ENCODE data around the gene LIG3. TPM values are rescaled to one million over a fixed set of nuclear protein-coding genes. Genes with fewer than 3 reads are reported as not detected.
"Not testable (repeated sequence)": the region's sequence is repeated elsewhere in the genome, so short reads cannot be mapped to it uniquely, and the experiment has no call there.

The LIG3 gene
- 18.8 TPM for total RNA-seq
- 7.6 TPM for polyA plus RNA-seq
- long read RNA-seq, donor 1, result 0 reads
- long read RNA-seq, donor 2, result 0 reads
- long read RNA-seq, donor 3, partial matches to known transcripts, result 16 of 18 reads
- long read RNA-seq, donor 3, other reads (novel, unspliced or antisense), result 0 of 18 reads
- long read RNA-seq, donor 4, full-length matches to known transcripts, result 1 of 1 reads
- long read RNA-seq, donor 4, partial matches to known transcripts, result 0 of 1 reads
- long read RNA-seq, donor 4, other reads (novel, unspliced or antisense), result 0 of 1 reads
- long read RNA-seq, donor 5, full-length matches to known transcripts, result 5 of 5 reads
- long read RNA-seq, donor 5, partial matches to known transcripts, result 0 of 5 reads
- long read RNA-seq, donor 5, other reads (novel, unspliced or antisense), result 0 of 5 reads
- long read RNA-seq, donor 6, full-length matches to known transcripts, result 1 of 1 reads
- long read RNA-seq, donor 6, partial matches to known transcripts, result 0 of 1 reads
- long read RNA-seq, donor 6, other reads (novel, unspliced or antisense), result 0 of 1 reads
- long read RNA-seq, donor 7, full-length matches to known transcripts, result 4 of 4 reads
- long read RNA-seq, donor 7, partial matches to known transcripts, result 0 of 4 reads
- long read RNA-seq, donor 7, other reads (novel, unspliced or antisense), result 0 of 4 reads
- long read RNA-seq, donor 8, full-length matches to known transcripts, result 3 of 3 reads
- long read RNA-seq, donor 8, partial matches to known transcripts, result 0 of 3 reads
- long read RNA-seq, donor 8, other reads (novel, unspliced or antisense), result 0 of 3 reads
- long read RNA-seq, donor 9, full-length matches to known transcripts, result 1 of 1 reads
- long read RNA-seq, donor 9, partial matches to known transcripts, result 0 of 1 reads
- long read RNA-seq, donor 9, other reads (novel, unspliced or antisense), result 0 of 1 reads
- long read RNA-seq, donor 10, partial matches to known transcripts, result 0 of 2 reads
- long read RNA-seq, donor 10, other reads (novel, unspliced or antisense), result 0 of 2 reads

DNA sequence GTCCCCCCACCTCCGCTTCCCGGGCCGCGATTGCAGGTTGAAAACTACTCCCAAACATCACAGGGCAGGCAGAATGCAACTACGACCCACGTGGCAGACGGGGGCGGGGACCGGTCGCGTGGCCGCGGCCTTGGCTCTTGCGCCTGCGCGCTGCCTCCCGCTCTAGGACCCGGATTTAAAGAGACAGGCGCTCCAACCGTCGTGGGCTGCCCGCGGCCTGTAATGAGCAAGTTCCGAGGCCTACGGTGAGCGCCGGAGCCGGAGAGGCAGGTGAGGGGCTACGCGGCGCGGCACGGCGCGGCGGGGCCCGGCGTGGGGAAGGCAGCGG lies at the start of gene LIG3:
Gene LIG3, plus strand, starts transcription at position 160 of the 328 bp plus-strand sequence. CDS start 2,494 bp downstream, outside the sequence.
- under 1% methylated on average over 39 of the region's 39 CpGs for WGBS
- DNase-seq (ENCODE audit: low read depth in 6 of 9, low spot score in 9 of 9), result peak; percentile 81 to 96 (median 88)
- Histone ChIP-seq H3K27ac (ENCODE audit: low read depth in 1 of 2, low read length in 1 of 2) (peak within 1 kb of the TSS; percentile 91 to 93), H3K9me3 (ENCODE audit: control insufficient read depth in 2 of 2, insufficient read depth in 1 of 2, low read length in 1 of 2) (no peaks in the 10 kb centered on the region), H3K27me3 (ENCODE audit: control insufficient read depth in 2 of 2, insufficient read depth in 1 of 2, low read length in 1 of 2) (no peaks in the 10 kb centered on the region), H3K4me1 (ENCODE audit: control insufficient read depth in 2 of 2, insufficient read depth in 2 of 2, low read length in 2 of 2) (peaks cover 0 to 14% of the 10 kb centered on the region in 2 donors), H3K36me3 (ENCODE audit: control insufficient read depth in 2 of 2, insufficient read depth in 2 of 2, low read length in 1 of 2) (peaks cover 0 to 6% of the 10 kb centered on the region in 2 donors), H3K4me3 (ENCODE audit: low read length in 2 of 2) (peak within 1 kb of the TSS; percentile 78 to 96)

DNA sequence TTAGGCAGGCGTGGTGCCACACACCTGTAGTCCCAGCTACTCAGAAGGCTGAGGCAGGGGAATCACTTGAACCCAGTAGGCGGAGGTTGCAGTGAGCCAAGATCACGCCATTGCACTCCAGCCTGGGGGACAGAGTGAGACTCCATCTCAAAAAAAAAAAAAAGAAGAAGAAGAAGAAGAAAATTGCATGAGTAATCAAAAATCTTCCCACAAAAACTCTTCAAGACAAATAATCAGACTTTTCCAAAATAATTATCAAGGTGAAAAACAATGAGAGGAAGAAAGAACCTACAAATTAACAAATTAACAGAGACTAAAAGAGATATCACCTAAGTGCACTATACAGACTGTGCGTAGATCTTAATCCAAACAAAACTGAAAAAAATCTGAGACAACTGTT lies 29.5 kb upstream of the LIG3 start:
- WGBS, result 96% methylated on average over 4 of the region's 4 CpGs

DNA sequence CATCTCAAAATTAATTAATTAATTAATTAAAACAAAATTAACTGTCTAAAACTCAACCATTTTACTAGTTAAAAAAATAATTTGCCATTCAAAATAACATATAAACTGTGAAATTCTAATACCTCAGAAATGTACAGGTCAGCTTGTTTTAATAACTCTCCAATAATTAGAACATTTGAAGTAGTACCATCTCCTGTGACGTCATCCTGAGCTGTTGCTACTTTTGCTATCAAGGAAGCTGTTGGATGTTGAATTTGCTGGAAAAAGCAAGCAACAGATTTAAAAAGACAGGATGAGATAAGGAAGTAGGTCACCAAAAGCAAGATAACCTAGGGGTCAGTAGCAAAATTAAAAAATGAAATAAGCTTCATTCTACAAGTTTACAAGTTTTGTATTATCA lies 21.9 kb upstream of the LIG3 start:
- DNase-seq (ENCODE audit: low read depth in 6 of 9, low spot score in 9 of 9), result no peak
- Histone ChIP-seq H3K27me3 (ENCODE audit: control insufficient read depth in 2 of 2, insufficient read depth in 1 of 2, low read length in 1 of 2) (peaks cover 3 to 6% of the 10 kb centered on the region in 2 donors), H3K27ac (ENCODE audit: low read depth in 1 of 2, low read length in 1 of 2) (no peak overlapping the region), H3K4me3 (ENCODE audit: low read length in 2 of 2) (no peak overlapping the region), H3K4me1 (ENCODE audit: control insufficient read depth in 2 of 2, insufficient read depth in 2 of 2, low read length in 2 of 2) (peaks cover 7 to 8% of the 10 kb centered on the region in 2 donors), H3K36me3 (ENCODE audit: control insufficient read depth in 2 of 2, insufficient read depth in 2 of 2, low read length in 1 of 2) (no peaks in the 10 kb centered on the region), H3K9me3 (ENCODE audit: control insufficient read depth in 2 of 2, insufficient read depth in 1 of 2, low read length in 1 of 2) (no peaks in the 10 kb centered on the region)
- WGBS, result 95% methylated on average over 1 of the region's 1 CpG

More for the DNA sequence above, 29.5 kb upstream of the LIG3 start:
- DNase-seq (ENCODE audit: low read depth in 6 of 9, low spot score in 9 of 9); H3K36me3 ChIP-seq (ENCODE audit: control insufficient read depth in 2 of 2, insufficient read depth in 2 of 2, low read length in 1 of 2); H3K4me3 ChIP-seq (ENCODE audit: low read length in 2 of 2); H3K27ac ChIP-seq (ENCODE audit: low read depth in 1 of 2, low read length in 1 of 2); H3K27me3 ChIP-seq (ENCODE audit: control insufficient read depth in 2 of 2, insufficient read depth in 1 of 2, low read length in 1 of 2); H3K4me1 ChIP-seq (ENCODE audit: control insufficient read depth in 2 of 2, insufficient read depth in 2 of 2, low read length in 2 of 2); H3K9me3 ChIP-seq (ENCODE audit: control insufficient read depth in 2 of 2, insufficient read depth in 1 of 2, low read length in 1 of 2): not testable (repeated sequence)

DNA sequence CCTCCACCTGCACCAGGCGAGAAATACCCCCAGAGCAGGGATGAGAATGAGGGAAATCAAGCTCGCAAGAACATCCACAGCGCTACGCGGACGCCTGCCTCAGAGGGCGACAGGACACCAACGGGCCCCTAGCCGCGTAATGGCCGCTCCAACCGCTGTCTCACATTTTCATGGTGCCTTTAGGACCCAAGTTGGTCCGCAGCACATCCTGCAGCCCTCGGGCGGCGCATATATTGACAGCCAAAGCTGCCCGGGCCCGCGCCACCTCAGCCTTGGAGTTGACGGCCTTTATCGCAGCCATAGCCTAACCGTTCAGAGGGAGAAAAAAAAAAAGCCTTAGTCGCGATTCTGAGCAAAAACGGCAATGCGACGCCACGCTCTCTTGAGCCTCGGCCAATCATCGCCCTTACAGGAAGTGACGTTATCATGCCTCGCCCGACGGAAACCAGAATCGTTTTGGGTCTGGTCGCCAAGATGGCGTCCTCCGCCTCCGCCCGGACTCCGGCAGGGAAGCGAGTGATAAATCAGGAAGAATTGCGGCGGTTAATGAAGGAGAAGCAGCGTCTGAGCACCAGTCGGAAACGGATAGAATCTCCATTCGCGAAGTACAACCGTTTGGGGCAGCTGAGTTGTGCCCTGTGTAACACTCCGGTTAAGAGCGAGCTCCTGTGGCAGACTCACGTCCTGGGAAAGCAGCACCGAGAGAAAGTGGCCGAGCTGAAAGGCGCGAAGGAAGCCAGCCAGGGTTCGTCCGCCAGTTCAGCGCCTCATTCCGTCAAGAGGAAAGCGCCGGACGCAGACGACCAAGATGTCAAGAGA lies 19.0 kb upstream of the LIG3 start, which contains the start of the genes CCT6B and ZNF830:
Gene CCT6B, minus strand, starts transcription at position 368 of the 819 bp plus-strand sequence. Its CDS starts 67 bp downstream, at position 301.
Gene ZNF830, plus strand, starts transcription at position 448 of the 819 bp plus-strand sequence. Its CDS starts 27 bp downstream, at position 475.
- under 1% methylated on average over 65 of the region's 65 CpGs for WGBS
- Histone ChIP-seq H3K4me3 (ENCODE audit: low read length in 2 of 2) (peak within 1 kb of the TSS; percentile 92 to 94), H3K36me3 (ENCODE audit: control insufficient read depth in 2 of 2, insufficient read depth in 2 of 2, low read length in 1 of 2) (peaks cover 8 to 20% of the 10 kb centered on the region in 2 donors), H3K27me3 (ENCODE audit: control insufficient read depth in 2 of 2, insufficient read depth in 1 of 2, low read length in 1 of 2) (peaks cover 3 to 6% of the 10 kb centered on the region in 2 donors), H3K27ac (ENCODE audit: low read depth in 1 of 2, low read length in 1 of 2) (peak within 1 kb of the TSS; percentile 94 to 98), H3K9me3 (ENCODE audit: control insufficient read depth in 2 of 2, insufficient read depth in 1 of 2, low read length in 1 of 2) (no peaks in the 10 kb centered on the region), H3K4me1 (ENCODE audit: control insufficient read depth in 2 of 2, insufficient read depth in 2 of 2, low read length in 2 of 2) (peaks cover 7 to 8% of the 10 kb centered on the region in 2 donors)
- DNase-seq (ENCODE audit: low read depth in 6 of 9, low spot score in 9 of 9), result peak; percentile 91 to 99 (median 95)

- Histone ChIP-seq H3K27me3 (ENCODE audit: control insufficient read depth in 2 of 2, insufficient read depth in 1 of 2, low read length in 1 of 2) (no peaks in the 10 kb centered on the region), H3K27ac (ENCODE audit: low read depth in 1 of 2, low read length in 1 of 2) (no peak overlapping the region), H3K4me3 (ENCODE audit: low read length in 2 of 2) (no peak overlapping the region), H3K36me3 (ENCODE audit: control insufficient read depth in 2 of 2, insufficient read depth in 2 of 2, low read length in 1 of 2) (no peaks in the 10 kb centered on the region), H3K4me1 (ENCODE audit: control insufficient read depth in 2 of 2, insufficient read depth in 2 of 2, low read length in 2 of 2) (no peaks in the 10 kb centered on the region), H3K9me3 (ENCODE audit: control insufficient read depth in 2 of 2, insufficient read depth in 1 of 2, low read length in 1 of 2) (no peaks in the 10 kb centered on the region)
- WGBS, result 63% methylated on average over 2 of the region's 2 CpGs
- DNase-seq (ENCODE audit: low read depth in 6 of 9, low spot score in 9 of 9), result no peak
These were observed 6.1 kb upstream of the LIG3 start for GRCh38 chr17:34974179-34974578.

DNA sequence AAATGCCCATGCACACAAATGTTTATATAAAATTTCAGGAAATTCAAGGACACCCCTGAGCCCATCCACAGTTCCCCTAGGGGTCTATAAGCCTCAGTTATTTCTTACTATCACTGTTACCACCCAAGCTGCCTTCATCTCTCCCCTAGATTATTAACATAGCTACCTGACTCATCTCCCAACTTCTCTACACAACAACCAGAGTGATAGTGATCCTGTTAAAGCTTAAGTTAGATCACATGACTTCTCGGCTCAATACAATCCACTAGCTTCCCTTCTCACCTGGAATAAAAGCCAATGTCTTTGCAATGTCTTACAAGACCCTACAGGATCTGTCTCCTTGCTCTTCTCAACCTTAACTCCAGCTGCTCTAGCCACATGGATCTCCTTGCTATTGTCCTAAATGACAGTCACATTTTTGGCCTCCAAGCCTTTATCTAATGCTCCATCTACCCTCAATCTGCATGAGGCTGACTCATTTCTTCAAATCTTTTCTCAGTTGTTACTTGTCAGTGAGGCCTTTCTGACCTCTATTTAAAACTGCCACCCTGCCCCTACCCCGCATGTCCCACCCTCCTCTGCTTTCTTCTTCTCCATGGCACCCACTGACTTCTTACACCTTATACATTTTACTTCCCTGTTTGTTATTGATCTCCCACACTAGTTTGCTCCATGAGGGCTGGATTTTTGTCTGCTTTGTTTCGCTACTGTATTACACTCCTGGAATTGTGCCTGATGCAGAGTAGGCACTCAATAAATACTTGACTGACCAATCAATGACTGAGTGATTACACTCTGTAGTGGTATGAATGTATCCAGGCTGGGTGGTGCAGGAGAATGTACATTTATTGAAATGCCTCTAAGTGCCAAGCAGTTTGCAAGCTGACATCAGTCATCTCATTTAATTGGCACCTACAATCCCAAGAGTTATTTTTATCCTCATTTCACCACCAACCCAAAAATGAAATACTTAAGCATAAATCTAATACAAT lies 5.2 kb upstream of the LIG3 start:
- Histone ChIP-seq H3K36me3 (ENCODE audit: control insufficient read depth in 2 of 2, insufficient read depth in 2 of 2, low read length in 1 of 2) (no peaks in the 10 kb centered on the region), H3K27me3 (ENCODE audit: control insufficient read depth in 2 of 2, insufficient read depth in 1 of 2, low read length in 1 of 2) (no peaks in the 10 kb centered on the region), H3K4me1 (ENCODE audit: control insufficient read depth in 2 of 2, insufficient read depth in 2 of 2, low read length in 2 of 2) (peaks cover 0 to 5% of the 10 kb centered on the region in 2 donors), H3K4me3 (ENCODE audit: low read length in 2 of 2) (no peak overlapping the region), H3K27ac (ENCODE audit: low read depth in 1 of 2, low read length in 1 of 2) (no peak overlapping the region), H3K9me3 (ENCODE audit: control insufficient read depth in 2 of 2, insufficient read depth in 1 of 2, low read length in 1 of 2) (no peaks in the 10 kb centered on the region)
- DNase-seq (ENCODE audit: low read depth in 6 of 9, low spot score in 9 of 9), result no peak
- 92% methylated on average over 3 of the region's 3 CpGs for WGBS

GRCh38 chr17:34979153-34979552 lies 1.2 kb upstream of the LIG3 start:
- H3K9me3 ChIP-seq (ENCODE audit: control insufficient read depth in 2 of 2, insufficient read depth in 1 of 2, low read length in 1 of 2), result no peaks in the 10 kb centered on the region
- whole genome bisulfite sequencing, result 97% methylated on average over 7 of the region's 7 CpGs
- no peak for DNase-seq (ENCODE audit: low read depth in 6 of 9, low spot score in 9 of 9)
- H3K4me1 ChIP-seq (ENCODE audit: control insufficient read depth in 2 of 2, insufficient read depth in 2 of 2, low read length in 2 of 2), result peaks cover 0 to 14% of the 10 kb centered on the region in 2 donors
- no peaks in the 10 kb centered on the region for H3K27me3 ChIP-seq (ENCODE audit: control insufficient read depth in 2 of 2, insufficient read depth in 1 of 2, low read length in 1 of 2)
- no peak overlapping the region for H3K27ac ChIP-seq (ENCODE audit: low read depth in 1 of 2, low read length in 1 of 2)
- H3K36me3 ChIP-seq (ENCODE audit: control insufficient read depth in 2 of 2, insufficient read depth in 2 of 2, low read length in 1 of 2), result peaks cover 0 to 6% of the 10 kb centered on the region in 2 donors
- no peak overlapping the region for H3K4me3 ChIP-seq (ENCODE audit: low read length in 2 of 2)

All from thymus (tissue), 14 donors.